ENCODE data around the gene TBX10. TPM values are rescaled to one million over a fixed set of nuclear protein-coding genes. Genes with fewer than 3 reads are reported as not detected.

The TBX10 gene
- total RNA-seq, 1 donor from 2014 or later = not detected

DNA sequence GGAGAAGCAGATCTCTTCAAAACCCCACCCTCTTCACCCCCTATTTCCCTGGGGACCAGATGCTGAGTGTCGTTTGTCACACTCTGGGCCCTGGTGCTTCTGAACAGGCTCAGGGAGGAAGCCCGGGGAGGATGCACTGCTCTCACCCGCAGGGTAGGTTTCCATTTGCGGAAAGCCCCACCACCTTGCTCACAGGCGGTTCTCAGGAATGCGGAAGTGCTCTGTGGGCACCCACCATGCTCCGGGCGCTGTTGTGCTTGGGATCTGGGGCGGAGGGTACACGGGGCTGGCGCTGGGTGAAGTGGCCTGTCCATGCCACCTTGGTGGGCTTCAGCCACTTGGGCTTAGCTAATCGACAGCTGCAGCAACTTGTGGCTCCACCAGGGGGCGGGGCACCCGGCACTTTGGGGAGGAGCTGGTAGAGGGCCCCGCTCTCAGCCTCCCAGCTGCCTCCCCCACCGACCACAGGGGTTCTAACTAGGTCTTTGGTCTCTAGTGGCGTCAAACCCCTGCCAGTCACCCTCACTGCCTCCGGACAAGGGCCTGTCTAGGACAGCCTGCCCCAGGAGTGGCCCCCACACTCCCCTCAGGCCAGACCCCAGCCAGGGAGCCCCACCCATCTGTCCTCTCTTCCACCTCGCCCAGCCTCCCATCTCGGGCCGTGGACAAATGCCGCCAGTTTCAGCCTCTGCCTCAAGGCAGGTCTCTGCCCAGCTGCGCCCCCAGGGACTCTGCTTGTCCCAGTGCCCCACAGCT, 25.4 kb downstream of the TBX10 start:
- TF ChIP-seq, protein P1, sequence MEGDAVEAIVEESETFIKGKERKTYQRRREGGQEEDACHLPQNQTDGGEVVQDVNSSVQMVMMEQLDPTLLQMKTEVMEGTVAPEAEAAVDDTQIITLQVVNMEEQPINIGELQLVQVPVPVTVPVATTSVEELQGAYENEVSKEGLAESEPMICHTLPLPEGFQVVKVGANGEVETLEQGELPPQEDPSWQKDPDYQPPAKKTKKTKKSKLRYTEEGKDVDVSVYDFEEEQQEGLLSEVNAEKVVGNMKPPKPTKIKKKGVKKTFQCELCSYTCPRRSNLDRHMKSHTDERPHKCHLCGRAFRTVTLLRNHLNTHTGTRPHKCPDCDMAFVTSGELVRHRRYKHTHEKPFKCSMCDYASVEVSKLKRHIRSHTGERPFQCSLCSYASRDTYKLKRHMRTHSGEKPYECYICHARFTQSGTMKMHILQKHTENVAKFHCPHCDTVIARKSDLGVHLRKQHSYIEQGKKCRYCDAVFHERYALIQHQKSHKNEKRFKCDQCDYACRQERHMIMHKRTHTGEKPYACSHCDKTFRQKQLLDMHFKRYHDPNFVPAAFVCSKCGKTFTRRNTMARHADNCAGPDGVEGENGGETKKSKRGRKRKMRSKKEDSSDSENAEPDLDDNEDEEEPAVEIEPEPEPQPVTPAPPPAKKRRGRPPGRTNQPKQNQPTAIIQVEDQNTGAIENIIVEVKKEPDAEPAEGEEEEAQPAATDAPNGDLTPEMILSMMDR (IDR thresholded peaks at IDR 0.05; ENCODE audit: unreplicated experiment) = peak; percentile 87
- peak; percentile 58 to 81 for DNase-seq (ENCODE audit: low spot score in 2 of 2, unreplicated experiment in 2 of 2)
- Mint-ChIP-seq H3K4me1 (peaks cover 12% of the 10 kb centered on the region), H3K36me3 (no peaks in the 10 kb centered on the region), H3K4me3 (peak overlapping the region; percentile 62), H3K9me3 (no peaks in the 10 kb centered on the region), H3K27me3 (ENCODE audit: low read depth) (peaks cover 9% of the 10 kb centered on the region), H3K27ac (peak overlapping the region; percentile 82)

DNA sequence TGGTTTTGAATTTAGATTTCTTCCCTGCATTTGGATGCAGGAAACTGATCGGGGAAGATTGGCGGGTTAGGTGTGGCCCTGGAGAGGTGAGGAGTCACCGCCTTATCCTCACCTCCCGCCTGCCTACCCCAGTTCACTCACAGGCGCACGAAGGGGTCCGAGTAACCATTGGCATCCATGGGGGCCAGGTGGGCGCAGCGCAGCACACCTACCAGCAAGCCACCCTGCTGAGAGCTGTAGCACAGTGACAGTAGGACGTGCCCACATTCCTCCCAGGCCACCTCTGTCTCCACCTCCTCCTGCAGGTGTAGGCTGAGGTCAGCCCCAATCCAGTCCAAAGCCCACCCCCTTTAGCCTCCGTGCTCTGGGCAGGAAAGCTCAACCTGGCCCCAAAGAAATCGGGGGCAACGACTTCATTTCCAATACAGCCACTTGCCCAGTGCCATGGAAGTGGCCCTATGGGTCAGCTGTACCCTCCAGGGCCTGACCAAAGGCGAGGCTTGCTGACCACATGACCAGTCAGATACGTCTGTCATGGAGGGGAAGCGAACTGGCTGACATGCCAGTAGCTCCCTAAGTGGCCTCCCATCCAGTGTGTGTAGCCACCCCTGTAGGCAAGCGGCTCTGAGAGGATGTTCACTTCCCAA, 26.1 kb downstream of the TBX10 start:
- Mint-ChIP-seq H3K27me3 (ENCODE audit: low read depth) (peaks cover 9% of the 10 kb centered on the region), H3K27ac (peak overlapping the region; percentile 82), H3K4me3 (peak overlapping the region; percentile 62), H3K4me1 (peaks cover 12% of the 10 kb centered on the region), H3K9me3 (no peaks in the 10 kb centered on the region), H3K36me3 (no peaks in the 10 kb centered on the region)
- no peak for DNase-seq (ENCODE audit: low spot score in 2 of 2, unreplicated experiment in 2 of 2)
- TF ChIP-seq, protein P1 (IDR thresholded peaks at IDR 0.05; ENCODE audit: unreplicated experiment) = no peak

DNA sequence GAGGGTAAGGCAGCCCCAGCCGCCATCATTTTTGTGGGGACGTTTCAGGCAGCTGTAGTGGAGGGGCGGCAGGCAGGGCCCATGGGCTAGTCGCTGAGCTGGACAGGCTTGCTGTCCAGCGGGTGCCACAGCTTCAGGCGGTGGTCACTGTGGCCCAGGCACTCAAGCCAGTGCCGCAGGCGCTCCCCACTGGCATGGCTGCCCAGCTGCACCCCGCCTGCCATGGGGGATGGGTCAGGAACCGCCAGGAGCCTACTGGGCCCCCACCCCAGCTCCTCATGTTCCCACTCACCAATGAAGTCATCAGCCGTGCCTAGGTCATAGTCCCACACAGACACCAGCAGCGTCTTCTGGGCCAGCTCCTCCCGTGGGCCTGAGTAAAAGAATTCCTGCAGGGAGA, 26.8 kb downstream of the TBX10 start:
- H3K27me3 Mint-ChIP-seq (ENCODE audit: low read depth) = peaks cover 5% of the 10 kb centered on the region
- no peaks in the 10 kb centered on the region for H3K9me3 Mint-ChIP-seq
- H3K36me3 Mint-ChIP-seq = no peaks in the 10 kb centered on the region
- TF ChIP-seq, protein P1 (IDR thresholded peaks at IDR 0.05; ENCODE audit: unreplicated experiment) = no peak
- peaks cover 12% of the 10 kb centered on the region for H3K4me1 Mint-ChIP-seq
- DNase-seq (ENCODE audit: low spot score in 2 of 2, unreplicated experiment in 2 of 2) = no peak
- no peak overlapping the region for H3K4me3 Mint-ChIP-seq
- no peak overlapping the region for H3K27ac Mint-ChIP-seq

DNA sequence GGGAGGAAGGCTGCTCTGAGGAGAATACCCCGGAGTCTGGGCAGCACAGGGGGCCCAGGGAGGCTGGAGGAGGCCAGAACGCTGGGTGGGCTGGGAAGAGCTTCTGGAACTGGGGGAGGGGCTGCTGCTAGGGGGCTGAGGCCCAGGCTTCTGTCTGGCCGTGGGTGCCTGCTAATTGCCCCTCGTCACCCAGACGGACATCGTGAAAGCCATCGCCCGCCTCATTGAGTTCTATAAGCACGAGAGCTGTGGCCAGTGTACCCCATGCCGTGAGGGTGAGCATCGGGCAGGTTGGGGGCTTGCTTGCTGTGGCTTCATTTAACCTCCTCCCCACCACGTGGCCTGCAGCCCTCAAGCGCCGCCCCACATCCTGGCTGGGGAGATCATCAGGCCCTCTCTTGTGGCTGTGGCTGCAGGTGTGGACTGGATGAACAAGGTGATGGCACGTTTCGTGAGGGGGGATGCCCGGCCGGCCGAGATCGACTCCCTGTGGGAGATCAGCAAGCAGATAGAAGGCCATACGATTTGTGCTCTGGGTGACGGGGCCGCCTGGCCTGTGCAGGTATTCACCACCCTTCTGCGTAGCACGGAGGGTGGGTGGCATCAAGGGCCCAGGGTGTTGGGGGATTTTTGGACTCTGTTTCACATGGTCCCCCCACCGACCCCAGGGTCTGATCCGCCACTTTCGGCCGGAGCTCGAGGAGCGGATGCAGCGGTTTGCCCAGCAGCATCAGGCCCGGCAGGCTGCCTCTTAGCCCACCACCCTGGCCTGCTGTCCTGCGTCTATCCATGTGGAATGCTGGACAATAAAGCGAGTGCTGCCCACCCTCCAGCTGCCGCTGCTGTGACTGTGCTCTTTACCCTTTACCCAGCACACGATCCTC, 27.6 kb downstream of the TBX10 start:
- H3K27ac Mint-ChIP-seq = no peak overlapping the region
- H3K27me3 Mint-ChIP-seq (ENCODE audit: low read depth) = peaks cover under 1% of the 10 kb centered on the region
- no peak overlapping the region for H3K4me3 Mint-ChIP-seq
- TF ChIP-seq, protein P1 (IDR thresholded peaks at IDR 0.05; ENCODE audit: unreplicated experiment) = no peak
- no peak for DNase-seq (ENCODE audit: low spot score in 2 of 2, unreplicated experiment in 2 of 2)
- H3K4me1 Mint-ChIP-seq = peaks cover 16% of the 10 kb centered on the region
- H3K36me3 Mint-ChIP-seq = no peaks in the 10 kb centered on the region
- no peaks in the 10 kb centered on the region for H3K9me3 Mint-ChIP-seq

DNA sequence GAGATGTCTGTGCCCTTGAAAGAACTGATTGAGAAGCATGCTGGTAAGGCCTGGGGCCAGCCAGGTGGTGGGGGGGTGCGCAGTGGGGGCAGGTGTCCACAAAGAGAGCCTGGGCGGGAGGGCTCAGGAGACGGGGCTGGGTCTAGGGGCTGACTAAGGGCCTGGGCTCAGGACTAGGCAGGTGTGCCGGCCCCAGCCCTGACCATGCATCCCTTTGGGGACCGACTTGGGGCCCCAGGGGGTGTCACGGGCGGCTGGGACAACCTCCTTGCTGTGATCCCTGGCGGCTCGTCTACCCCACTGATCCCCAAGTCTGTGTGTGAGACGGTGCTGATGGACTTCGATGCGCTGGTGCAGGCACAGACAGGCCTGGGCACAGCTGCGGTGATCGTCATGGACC, 28.4 kb downstream of the TBX10 start:
- H3K27me3 Mint-ChIP-seq (ENCODE audit: low read depth) = no peaks in the 10 kb centered on the region
- TF ChIP-seq, protein P1 (IDR thresholded peaks at IDR 0.05; ENCODE audit: unreplicated experiment) = no peak
- no peak overlapping the region for H3K4me3 Mint-ChIP-seq
- no peak overlapping the region for H3K27ac Mint-ChIP-seq
- DNase-seq (ENCODE audit: low spot score in 2 of 2, unreplicated experiment in 2 of 2) = no peak
- H3K36me3 Mint-ChIP-seq = no peaks in the 10 kb centered on the region
- H3K4me1 Mint-ChIP-seq = peaks cover 16% of the 10 kb centered on the region
- no peaks in the 10 kb centered on the region for H3K9me3 Mint-ChIP-seq

Data from mesothelial cell of epicardium (in vitro differentiated cells).